ENCODE measurements around the gene CFAP91.

The CFAP91 gene

GRCh38 chr3:119702530-119703527 is at the start of gene CFAP91:
CFAP91 (plus strand) TSS chr3:119703022; CDS start chr3:119703099, 77 bp downstream.
- DNase-seq, result peak; percentile 84

DNA sequence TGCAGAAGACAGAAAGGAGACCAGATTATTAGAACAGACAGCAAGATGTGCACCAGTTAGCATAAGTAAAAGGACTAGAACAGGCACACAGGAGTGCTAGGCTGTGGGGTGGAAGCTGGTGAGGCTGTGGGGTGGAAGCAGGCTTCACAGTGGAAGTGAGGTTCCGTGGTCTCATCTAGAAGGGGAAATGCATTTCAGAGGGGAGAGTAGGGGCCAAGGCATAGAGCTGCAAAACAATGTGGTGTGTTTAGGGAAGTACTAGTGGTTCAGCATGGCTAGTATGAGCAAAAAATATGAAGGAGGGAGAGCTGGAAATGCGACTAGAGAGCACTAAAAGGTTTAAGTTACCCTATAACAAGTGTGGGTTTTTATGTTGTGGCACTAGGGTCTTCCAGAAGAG is 48.9 kb upstream of the CFAP91 start:
- DNase-seq, result no peak

DNA sequence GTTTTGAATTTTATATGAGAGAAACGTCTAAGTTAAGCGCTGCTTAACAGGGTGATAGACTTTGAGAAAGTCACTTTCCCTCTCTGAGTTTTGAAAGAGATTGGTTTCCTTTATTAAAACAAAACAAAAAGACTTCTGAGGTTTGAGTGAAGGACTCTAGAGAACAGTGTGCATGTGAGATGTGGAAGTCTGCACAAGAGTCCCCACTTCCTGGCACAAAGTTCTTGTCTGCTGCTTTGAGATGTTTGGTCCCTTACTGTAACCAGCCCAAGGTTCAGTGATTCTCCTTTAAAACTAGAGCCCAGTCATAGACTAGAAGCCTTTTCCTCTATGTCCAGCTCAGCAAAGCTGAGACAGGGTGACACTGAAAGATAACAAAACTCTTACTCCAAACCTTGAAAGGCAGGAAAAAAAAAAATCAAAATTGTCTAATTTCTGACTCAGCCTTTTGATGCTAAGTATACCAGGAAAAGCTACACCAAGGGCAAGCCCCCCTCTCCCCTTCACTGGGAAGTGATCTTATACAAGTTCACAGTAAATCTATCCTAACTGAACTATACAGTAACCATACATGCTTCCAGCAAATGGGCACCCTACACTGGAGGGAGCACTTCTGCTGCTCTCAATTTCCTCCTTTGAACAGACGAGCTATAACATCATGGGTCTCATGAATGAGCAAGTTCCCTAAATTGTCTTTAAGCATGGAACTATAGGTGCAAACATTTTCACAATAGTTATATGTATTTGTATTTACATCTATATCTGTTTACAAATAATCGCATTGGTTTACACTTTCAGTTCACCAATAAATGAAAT is 44.7 kb upstream of the CFAP91 start:
- DNase-seq, result no peak

- DNase-seq, result no peak
These were observed 43.8 kb upstream of the CFAP91 start for GRCh38 chr3:119658994-119659393.

DNA sequence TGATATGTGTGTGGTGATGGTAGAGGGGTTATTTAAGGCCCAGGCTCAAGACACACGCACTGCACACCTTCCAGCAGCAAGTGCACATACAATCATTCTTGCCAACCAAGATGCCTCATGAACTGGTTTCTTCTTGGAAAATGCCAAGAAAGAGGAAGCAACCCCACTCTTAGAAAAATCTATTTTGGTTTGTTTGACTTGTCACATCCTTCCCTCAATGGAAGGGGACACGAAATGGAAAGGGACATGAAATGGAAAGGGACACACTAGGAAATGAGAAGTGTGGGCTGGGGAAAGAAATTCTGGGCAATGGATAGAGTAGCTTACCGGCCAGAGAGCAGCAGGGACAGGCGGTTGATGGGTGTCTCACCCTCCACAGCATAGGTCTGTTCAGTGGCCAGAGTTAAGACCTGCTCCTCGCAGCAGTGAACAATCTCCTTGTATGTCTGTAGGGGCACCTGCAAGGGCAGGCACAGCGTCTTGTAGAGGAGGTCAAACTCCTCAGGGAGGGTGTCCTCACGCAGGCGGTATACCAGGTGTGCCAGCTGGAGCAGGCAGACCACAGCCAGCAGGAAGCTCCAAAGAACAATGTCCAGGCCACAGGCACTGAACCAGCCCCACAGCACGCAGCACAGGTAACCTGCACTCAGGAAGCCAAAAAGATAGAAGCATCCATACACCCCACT is 43.1 kb upstream of the CFAP91 start:
- DNase-seq, result no peak

GRCh38 chr3:119660474-119661440 is 42.1 kb upstream of the CFAP91 start, which contains the start of gene POPDC2:
POPDC2 (minus strand) TSS chr3:119660589; CDS start chr3:119660423, 166 bp downstream.
- DNase-seq, result no peak

- DNase-seq, result no peak
These were observed 40.0 kb upstream of the CFAP91 start for GRCh38 chr3:119662604-119663373.

GRCh38 chr3:119663885-119664284 is 38.9 kb upstream of the CFAP91 start:
- no peak for DNase-seq

GRCh38 chr3:119664370-119664769 is 38.5 kb upstream of the CFAP91 start:
- no peak for DNase-seq

DNA sequence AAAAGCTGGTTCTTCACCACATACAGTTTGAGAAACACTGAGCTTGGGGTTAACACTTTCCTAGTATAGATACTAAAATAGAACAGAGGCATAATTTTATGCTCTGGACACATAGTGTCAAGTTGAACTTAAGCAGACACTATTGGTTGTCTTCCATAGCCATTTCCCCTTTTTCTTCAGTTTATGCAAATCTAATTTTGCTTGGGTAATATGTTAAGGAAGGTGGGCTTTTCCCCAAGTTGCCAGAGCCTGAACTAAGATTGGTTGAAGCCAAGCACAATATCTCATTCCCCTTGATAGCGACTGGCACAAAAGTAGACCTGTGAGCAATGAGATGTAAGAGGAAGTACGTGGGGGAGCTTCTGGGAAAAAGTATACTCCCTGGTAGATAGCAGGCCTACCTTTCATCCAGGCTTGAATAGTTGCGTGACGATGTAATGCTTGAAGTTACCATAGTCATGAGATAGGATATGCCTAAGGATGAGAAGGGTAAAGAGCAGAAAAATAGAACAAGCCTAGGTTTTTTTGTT is 37.9 kb upstream of the CFAP91 start:
- no peak for DNase-seq

DNA sequence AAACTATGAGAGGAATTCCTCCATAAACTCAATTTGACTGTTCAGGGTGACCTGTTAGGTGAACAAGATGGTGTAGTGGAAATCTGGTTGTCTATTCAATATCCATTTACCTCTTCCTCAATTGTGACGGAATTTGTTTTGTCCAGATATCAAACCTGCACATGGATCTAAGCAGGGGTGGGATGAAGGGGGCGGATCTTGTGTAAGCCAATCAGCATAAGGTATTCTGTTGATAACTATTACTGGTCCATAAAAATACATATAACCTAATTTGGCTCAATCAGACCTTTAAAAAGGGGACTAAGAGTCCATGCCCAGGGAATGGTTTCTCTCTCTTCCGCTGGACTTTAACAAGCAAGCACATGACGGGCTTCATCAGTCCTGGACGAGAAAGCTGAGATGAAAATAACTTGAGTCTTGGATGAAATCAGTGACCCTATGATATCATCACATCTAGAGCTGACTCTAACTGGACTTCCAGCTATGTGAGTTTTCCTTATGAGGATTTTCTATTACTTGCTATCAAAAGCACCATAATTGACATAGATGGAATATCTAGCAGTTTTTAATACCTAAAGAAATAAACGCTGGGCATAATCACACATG is 36.8 kb upstream of the CFAP91 start:
- DNase-seq, result no peak

DNA sequence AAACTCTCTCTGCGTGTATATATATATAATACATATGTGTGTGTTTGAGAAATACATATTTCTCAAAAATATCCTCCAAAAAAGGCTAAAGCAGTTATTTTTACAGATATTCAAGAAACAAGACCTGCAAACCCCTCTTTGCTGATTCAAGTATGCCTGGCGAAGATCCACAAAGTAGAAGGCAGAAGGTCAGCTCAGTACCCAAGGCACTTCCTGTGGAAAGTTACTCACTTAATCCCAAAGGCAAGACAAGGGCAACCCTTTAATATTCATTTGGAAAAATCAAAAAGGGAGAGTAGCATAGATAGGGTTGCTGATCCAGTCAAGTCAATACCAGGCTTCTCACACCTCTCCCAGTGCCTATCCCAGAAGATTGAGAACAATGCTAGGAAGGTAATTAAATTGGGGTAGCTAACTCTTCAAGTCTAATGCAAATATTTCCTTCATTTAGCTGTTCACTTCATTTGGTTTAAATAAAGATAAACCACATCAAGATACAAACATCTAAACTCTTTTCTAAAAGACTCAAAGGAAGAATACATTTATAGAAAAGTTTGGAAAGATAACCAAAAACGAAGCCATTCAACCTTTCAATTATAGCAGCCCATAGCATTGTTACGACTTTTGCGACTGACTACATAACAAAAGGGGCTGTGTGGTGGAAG is 32.8 kb upstream of the CFAP91 start:
- no peak for DNase-seq

- no peak for DNase-seq
These were observed 30.0 kb upstream of the CFAP91 start for GRCh38 chr3:119672776-119673175.

GRCh38 chr3:119673875-119674274 is 28.9 kb upstream of the CFAP91 start:
- DNase-seq, result no peak

DNA sequence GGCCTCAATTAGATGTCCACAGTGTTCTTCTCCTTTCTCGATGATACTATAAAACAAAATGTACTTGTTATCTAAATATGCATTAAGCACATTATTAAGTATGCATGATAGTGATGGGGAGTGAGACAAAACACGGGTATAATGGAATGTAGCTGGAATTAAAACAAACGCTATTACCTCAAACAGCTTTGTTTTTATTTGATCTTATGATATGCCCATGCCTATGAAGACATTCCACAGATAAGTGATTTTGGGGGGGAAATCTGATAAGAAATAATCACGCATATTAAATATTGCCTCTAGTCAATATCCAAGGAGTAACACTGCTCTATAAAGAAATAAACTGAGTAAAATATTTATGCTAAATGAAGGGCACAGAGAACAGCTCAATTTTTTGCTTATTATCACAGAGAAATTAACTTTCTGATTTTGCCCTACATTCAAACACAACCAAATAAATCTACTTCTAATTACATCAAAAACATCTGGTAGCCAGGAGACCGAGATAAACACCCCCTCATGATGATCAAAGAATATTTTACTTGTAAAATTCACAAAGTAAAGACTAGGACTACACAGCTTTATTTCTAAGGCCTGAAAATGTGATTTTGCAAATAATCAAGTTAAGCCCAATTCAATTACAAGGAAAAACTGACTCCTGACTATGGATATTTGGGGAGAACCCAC is 27.5 kb upstream of the CFAP91 start:
- no peak for DNase-seq

- peak; percentile 5 for DNase-seq
These were observed 26.8 kb upstream of the CFAP91 start for GRCh38 chr3:119676020-119676419.

- peak; percentile 98 for DNase-seq
These were observed 25.8 kb upstream of the CFAP91 start, which contains the start of gene COX17 for GRCh38 chr3:119676771-119677640. COX17 (minus strand) TSS chr3:119677406; CDS start chr3:119677310, 96 bp downstream.

GRCh38 chr3:119677641-119677934 is 25.2 kb upstream of the CFAP91 start:
- DNase-seq, result no peak
